Activated CD4-positive, alpha-beta T cell treated with anti-CD3 and anti-CD28 coated beads for 1 hour (primary cell): Measurements from ENCODE around the gene CATSPER3.

Experiments used
- DNase-seq: peaks from one replicate; pipeline ENCODE4 v3.0.0-alpha.2; 2020

The CATSPER3 gene

DNA sequence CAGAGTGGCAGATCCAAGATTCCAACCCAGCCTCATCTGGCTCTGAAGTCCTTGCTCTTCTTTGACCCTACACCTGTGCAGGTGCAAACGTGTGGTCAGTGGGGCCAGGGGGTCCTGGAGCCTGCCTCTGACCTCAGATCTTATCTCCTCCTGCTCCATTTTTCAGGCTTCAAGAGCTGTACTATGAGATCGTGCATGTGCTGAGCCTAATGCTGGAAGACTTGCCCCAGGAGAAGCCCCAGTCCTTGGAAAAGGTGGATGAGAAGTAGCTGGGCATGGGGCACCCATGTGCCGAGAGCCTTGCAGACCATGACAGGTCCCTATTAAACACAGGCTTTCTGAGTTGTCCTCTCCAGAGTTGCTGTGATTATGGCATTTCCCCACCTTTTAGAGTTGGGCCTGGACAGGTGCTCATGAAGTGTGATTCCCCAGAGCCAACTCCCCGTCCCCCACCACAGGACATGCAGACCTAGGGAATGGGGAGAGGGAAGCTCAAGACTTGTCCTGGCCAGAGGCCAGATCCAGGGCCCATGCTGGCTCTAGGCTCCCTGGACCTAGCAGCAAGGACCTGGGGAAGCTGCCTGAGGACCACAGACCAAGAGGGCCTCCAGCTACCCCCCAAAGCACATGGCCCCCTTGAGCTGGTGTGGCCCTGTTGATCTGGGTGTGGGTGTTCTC is 43.8 kb downstream of the CATSPER3 start:
- no peak for DNase-seq

DNA sequence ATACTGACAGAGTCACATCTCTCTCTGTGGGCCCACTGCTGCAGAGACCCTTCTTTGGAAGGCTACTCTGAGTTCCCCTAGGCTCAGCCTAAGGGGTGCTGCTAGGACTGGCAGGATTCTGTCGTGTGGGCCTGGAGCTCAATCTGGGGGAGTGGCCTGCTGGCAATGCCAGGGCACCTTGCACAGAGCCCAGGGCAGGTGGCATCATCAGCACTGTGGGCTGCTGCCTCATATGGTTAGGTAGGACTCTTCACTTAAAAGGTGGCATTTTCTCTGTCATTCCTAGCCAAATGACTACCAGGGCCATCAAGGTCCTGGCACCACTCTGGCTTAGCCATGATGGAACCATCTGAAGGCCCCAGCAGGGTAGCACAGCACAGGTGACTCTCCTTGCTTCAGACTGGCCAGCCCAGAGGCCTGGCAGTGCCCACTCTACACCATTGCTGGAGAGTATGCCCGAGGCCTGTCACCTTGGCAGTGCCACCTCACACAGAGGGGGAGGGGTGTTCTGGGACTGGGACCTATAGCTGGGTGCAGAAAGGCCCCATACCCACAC is 44.4 kb downstream of the CATSPER3 start:
- DNase-seq: no peak

DNA sequence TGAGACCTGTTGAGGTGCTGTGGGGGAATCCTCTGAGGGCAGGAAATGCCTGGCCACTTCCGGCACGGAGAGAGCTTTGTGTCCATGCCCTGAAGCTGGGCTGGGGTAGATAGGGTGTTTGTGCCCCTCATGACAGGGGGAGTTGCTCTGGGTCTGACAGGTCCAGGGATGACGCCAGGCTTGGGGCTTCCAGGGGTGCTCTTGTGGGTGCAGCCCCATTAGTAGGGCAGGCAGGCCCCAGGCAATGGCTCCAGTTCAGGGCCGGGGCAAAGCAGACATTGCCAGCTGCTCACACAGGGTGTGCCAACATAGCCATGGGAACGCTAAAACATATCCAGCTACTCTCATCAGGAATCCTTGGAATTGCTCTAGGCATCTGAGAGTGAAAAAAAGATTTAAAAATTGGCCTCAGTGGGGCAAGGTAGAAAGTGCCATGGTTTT is 45.3 kb downstream of the CATSPER3 start:
- DNase-seq: no peak

DNA sequence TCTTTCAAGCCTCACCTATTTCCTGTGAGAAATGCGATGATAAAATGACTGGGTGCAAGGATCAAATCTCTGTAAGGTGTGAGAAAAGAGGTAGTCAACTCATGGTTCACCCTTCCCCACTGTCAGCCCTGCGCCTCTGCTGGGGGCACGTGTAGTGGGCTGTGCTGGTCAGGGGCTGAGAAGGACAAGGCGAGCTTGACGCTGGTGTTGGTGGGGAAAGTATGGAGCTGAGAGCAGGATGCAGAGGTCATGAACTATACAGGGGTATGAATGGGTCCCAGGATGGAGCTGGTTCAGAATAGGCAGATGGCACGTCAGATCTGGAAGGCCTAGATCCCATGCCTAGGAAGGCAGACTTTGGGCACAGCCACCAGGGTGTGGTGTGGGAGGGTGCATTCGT is 45.7 kb downstream of the CATSPER3 start:
- no peak for DNase-seq

DNA sequence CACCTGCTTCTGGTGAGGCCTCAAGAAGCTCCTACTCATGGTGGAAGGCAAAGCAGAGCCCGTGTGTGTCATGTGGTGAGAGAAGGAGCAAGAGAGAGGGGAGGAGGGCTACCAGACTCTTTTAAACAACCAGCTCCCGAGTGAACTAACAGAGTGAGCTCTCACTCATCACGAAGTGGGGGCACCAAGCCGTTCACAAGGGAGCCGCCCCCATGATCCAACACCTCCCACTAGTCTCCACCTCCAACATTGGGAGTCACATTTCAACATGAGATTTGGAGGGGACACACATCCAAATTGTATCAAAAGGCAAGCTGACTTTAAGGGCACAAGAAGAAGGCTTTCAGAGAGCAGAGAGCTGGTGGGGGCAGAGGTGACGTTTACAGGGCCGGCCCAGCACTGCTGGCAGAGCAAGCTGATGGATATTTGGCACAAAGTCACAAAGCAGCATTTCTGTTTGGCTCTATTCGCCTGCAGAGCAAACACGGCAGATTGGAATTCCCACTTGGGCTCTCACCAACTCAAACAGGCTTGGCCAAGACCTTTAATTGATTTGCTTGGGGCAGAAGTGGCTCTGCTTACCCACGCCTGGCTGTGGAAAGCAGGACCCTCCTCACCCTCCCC is 46.4 kb downstream of the CATSPER3 start:
- DNase-seq: no peak

DNA sequence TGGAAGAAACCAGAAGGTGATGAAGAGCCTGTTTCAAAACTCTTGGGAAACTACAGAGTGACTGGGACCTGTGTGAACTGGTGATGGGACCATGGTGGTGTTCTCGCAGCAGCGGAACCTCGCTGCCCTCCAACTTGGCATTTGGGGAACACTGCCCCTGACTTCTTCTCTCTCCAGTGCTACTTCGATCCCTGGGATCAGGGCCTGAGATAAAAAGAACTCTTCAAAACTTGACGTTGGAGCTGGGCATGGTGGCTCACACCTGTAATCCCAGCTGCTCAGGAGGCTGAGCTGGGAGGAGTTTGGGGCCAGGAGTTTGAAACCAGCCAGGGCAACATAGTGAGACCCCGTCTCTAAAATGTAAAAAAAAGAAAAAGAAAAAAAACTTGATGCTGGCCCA is 48.2 kb downstream of the CATSPER3 start:
- DNase-seq: no peak

DNA sequence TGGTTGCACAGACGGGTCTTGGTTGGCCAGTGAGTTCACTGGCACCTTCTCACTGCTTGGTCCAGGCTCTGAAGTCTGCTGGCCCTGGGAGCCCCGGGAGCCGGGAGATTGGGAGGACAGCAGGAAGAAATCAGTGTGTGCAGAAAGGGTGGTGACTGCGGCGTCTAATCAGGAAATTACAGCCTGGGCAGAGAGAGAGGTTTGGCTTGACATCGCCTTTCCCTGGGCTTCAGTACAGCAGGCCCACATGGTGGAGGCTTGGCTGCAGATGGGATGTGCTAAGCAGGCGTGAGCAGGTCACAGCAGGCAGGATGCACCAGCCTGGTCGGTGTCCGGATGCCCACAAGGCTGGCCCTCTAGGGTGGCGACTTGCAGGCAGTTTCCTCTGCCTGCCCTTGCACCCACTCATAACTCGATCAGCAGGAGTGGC is 49.2 kb downstream of the CATSPER3 start:
- DNase-seq: peak; percentile 3

DNA sequence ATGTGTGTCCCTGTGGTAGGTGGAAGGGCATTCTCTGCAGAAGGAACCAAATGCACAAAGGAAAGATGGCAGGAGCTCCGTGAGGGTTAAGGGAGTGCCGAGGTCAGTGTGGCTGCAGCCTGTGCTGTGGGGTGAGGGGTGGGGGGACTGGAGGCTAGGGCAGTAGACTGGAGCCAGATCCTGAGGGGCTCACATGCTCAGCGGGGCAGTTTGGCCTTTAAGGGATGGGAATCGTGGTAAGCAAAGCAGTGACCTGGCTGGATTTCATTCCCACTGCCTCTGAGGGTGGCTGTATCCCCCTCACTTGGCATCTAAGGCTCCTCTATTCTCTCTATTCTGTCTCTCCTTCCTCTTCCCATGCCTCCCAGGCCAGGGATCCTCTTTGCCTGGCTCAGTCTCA is 50.8 kb downstream of the CATSPER3 start:
- no peak for DNase-seq

DNA sequence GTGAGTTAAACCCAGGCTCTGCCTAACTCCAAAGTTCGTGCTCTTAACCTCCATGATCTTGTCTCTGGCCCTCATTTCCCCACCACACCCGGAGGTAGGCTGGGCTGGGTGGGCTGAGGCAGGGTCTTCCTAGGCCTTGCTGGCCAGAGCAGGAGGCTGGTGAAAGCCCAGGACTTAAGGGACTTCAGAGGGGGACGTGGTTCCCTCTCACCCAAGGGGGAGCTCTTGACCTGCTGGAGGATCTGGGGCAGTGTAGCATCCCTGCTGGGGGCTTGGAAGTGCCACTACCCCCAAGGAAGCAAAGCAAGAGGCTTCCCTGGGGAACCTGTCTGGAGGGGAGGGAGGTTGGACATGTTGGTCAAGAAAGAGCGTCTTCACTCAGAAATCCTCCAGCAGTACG is 51.6 kb downstream of the CATSPER3 start:
- no peak for DNase-seq

DNA sequence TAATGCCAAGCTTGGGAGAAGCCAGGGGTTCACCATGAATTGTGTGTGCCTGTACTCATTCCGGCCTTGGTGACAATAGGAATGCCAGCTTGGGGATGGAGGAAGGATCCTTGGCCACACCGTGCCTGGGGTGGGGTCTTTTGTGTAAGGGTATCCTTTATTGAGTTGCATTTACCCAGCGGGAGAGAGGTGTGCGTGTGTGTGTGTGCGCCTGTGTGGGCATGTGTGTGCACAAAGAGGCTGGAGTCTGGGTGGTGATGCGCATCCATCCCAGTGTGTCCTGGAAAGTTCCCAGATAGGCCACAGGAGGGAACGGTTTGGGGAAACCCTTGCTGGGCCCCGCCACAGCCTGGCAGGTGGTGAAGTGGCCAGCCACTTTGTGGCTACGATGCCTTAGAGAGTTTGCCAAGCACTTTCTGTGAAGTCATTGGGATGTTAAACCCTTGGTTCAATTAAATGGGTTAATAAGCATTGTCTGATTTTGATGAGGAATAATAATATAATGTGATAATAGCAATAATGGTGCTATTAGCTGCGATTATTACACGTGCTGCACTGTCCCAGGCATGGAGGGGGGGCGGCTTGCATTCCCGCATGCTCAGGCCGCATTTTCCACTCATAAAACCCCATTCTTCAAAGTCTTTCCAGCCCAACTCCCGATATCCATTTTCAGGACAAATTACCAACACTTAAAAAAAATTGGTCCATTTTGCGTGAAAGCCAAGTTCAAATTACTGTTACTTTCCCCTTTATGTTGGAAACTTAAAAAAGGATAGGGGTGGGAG is 52.6 kb downstream of the CATSPER3 start:
- DNase-seq: no peak

DNA sequence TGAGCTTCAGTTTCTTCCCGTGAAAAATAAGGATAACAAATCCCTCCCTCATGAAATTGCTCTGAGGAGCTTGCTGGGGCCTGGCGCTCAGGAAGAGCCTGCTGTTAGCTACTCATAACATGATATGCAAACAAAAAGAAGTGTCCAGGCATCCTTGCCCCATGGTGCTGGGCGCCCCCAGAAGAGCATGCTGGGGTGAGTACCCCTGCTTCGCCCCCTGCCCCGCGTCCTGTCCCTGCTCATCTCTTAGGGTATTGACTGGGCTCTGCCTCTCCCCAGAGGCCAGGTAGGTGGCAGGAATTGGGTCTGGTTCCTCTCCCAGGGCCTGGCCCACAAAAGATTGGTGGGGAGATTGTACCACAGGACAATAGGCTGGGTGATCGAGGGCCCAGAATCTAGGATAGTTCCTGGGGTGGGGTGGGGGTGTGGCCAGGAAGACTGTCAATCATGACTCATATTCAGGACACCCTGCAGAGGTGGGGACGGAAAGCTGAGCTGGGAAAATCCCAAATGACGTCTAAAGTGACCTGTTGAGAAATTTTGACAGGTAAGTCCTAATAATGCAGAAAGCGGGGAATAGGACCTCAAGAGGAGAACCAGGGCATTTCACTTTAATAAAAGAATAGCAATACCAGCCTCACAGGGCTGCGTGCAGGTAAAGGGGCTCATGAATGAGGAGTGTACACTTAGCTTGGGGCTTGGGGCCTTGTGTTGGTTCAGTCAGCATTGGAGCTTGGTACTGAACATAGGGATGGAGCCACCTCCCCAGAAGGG is 57.4 kb downstream of the CATSPER3 start:
- no peak for DNase-seq

DNA sequence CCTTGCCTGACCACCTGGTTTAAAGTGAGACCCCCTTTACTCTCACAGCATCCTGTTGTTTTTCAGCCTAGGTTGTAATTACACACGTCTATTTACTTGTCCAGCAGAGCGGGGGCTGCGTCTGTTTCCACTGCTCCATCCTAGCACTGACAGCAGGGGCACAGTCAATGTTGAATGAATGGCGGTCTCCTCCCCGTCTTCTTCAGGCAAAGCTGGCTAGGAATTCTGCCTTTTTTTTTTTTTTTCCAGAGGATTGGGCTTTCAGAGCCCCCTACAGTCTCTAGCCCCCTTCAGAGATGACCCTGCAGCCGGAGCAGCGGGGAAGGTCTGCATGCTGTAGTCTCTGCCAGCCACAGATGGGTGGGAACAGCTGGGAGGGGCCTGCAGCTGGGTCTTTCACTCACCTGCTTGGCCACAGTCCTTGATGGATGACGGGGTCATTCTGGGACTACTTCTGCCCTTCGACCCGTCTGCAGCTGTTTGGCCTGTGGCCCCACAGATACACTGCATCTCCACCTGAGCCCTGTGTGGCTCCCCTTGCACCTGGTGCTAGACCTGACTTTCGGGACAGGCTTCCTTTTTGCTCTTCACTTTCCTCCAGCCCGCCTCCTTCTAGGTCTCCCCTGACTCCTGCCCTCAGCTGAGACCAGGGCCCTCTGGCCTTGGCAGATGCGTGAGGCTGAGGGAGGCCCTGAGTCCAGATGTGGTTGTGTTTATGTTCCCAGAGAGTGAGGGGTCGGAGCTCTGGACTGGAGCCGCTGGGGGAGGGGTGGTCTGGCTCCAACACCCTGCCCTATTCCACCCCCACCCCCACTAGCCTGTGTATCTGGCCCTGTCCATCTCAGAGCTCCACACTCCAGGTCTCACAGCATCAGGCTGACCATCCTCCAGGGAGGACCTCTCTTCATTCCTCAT is 58.3 kb downstream of the CATSPER3 start:
- no peak for DNase-seq

DNA sequence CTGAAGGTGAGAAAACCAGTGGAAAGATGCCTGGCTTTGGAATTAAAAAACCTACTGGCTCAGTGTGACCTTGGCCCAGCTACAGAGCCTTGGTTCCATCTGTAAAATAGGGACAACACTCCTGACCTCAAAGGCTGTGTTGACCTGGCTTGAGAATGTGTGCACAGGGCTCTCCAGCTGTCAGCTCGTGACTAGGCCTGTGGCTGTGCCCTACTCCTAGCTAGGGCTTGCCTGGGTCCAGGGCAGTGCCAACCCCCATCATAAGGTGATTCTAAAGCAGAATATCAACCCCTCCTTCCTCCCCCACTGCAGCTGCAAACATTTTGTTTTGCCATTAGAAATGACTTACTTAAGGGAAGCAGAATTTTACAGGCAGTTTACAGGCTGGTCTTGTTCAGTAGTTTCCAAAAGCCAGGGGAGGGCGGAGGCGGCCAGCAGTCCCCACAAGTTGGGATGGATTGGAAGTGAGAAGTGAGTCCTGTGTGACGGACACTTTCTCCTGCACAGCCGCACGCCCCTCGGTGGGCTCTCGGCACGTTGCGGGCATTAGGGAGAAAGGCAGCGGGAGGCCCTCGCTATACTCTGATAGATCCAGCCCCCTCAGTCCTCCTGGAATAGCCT is 59.0 kb downstream of the CATSPER3 start:
- no peak for DNase-seq

DNA sequence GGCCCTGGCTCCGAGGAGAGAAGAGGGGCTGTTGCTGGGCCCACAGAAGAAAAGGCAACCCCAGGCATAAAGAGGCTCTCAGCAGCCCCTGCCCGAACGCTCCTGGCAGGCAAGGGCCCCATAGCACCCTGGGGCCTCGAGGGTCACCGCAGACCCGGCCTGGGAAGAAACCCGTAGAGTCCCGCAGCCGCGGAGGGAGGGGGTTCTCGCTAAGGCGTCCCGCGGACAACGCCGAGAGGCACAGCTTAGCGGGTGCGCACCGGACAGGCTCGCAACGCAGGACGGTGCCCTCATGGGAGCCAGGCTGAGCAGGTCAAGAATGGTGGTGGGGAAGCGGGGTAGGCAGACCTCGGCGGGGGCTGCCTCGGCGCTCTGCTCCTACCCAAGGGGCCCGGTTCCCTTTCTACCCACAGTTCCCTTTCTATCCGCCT is 59.6 kb downstream of the CATSPER3 start:
- DNase-seq: no peak

DNA sequence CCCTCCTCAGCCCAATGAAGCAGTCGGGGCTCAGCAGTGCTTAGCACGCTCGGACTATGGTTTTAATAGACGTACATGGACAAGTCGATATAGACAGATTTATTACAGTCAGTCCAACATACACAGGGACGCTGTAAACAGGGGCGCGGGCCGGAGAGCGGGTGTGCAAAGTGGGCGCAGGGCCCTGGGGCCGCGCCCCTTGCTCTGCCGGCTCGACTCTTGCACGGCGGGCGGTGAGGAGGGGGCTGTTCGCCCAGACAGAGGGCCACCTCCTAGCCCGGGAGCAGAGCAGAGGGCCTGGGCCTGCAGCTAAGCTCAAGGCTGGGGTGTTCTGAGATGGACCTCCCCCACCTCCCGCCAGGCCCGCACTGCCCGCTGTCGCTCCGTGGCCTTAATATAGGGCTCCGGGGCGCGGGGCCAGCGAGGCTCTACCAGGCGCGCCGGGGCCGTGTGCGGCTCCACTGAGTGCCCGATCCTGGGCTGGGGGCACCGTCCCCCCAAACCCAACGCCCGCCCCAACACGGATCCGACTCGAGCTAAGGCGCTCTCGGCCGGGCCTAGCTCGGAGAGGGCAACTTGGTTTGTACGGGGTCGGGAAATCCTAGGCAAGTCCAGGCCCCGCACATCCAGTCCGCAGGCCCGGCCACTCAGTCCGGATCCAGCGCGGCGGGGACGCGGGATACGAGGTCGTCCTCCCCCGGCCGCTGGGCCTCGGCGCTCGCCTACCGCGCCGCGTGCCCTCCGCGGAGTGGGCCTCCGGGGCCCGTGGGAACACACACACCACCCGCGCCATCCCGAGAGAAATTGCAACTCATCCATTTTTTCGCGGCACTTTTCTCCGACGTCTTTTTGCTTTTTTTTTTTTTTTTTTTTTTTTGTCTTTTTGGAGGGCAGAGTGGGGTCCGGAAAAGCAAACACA is 60.2 kb downstream of the CATSPER3 start:
- DNase-seq: no peak

DNA sequence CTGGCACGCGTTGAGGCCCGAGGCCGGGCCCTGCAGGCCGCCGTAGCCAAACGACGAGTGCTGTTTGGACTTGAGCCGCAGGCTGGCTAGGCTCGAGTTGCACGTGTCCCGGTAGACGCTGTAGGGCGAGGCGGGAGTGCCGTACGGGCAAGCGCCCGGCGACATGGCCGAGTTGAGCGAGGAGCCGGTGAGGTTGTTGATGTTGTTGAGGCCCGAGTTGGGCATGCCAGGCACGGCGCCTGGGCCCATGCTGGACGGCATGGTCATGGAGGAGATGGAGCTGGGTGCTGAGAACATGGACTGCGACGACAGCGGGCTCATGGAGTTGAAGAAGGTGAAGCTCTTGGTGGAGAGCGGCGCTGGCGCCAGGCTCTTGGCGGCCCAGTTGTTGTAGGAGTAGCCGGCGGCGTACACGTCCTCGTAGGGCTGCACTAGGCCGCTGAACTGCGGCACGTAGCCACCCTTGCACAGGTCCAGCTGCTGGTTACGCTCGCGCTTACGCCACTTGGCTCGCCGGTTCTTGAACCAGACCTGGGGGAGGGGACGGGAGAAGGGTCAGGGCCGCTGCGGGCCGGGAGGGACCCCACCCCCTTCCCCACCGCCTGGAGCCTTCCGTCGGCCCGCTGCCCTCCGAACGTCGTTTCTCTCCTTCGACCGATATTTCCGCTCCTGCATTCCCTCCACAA is 61.2 kb downstream of the CATSPER3 start:
- DNase-seq: no peak

DNA sequence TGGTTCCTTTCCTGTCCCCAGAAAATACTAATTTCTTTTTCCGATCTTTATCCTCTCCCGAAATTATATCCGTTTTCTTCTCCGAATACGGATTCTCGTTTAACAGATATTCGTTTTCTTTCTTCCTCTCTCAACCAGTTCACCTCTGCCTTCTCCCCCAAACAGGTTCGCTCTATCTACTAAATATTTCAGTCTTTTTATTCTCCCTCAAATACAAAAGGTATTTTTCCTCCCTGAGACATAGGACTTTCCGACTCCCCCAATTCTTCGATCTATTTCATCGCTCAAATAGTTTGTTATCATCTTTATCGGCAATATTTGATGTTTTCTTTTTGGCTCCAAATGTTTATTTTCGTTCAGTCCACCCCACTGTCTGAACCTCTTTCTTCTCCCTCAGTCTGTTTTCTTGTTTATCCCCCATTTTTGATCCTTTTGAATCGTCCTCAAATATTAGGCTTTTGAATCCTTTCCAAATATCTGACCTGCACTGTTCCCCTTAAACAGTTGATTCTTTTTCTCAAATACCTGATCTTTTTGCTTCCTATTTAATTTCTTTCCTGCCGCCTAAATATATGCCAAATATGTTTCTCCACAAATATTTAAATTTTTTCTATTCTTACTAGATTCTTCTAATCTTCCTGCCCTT is 61.9 kb downstream of the CATSPER3 start:
- no peak for DNase-seq

DNA sequence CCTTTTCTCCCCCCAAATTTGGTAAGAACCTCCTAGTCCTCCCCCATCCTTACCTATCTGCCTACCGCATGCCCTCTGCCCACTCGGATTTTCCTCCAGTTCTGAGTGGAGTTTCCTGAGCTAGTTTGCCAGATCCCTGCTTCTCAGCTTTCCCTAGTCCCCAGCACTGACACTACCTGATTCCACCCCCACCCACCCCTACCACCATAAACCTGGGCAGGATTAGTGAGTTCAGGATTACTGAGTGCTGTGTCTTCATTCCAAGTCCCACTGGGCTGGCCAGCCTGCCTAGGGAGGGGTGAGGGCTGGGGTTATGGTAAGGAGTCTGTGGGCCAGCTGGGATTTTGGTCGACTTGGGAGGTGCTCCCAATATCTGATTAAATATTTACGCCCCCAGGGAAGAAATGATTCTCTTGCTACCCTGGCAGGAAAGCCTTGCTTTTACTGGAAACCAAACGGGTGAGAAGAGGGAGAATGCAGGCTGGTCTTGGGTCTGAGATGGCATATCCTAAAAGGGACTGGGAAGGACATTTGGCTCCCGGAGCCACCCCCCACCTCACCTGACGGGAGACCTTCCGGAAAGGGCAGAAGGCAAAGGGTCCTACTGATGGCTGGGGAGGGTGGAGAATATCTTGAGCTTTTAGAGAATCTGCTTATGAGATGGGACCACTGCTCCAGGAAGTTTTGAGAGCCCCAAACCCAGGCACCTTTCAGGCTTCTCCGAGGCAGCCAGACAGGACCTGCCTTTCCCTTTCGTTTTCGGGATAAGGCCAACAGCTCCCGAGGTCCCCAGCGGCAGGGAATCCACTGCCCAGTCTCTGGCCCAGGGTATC is 62.6 kb downstream of the CATSPER3 start:
- no peak for DNase-seq
